Measurements from ENCODE around the gene RNF144B. TPM values are rescaled to one million over a fixed set of nuclear protein-coding genes. Genes with fewer than 3 reads are reported as not detected.
"Not testable (repeated sequence)": the region's sequence is repeated elsewhere in the genome, so short reads cannot be mapped to it uniquely, and the experiment has no call there.

RNF144B gene
- total RNA-seq, 2 experiments from 2014 or later = 2.1 to 2.3 TPM

- DNase-seq = no peak
- Mint-ChIP-seq H3K27ac (no peak overlapping the region), H3K9me3 (no peaks in the 10 kb centered on the region), H3K4me3 (no peak overlapping the region), H3K27me3 (no peaks in the 10 kb centered on the region), H3K4me1 (peaks cover 30% of the 10 kb centered on the region), H3K36me3 (peaks cover under 1% of the 10 kb centered on the region)
These were observed 2.3 kb downstream of the RNF144B start for GRCh38 chr6:18389479-18389878.

GRCh38 chr6:18390476-18390875, 3.3 kb downstream of the RNF144B start:
- Mint-ChIP-seq H3K36me3 (peaks cover 2% of the 10 kb centered on the region), H3K27ac (no peak overlapping the region), H3K9me3 (no peaks in the 10 kb centered on the region), H3K27me3 (no peaks in the 10 kb centered on the region), H3K4me3 (no peak overlapping the region), H3K4me1 (peaks cover 31% of the 10 kb centered on the region)
- DNase-seq = no peak

GRCh38 chr6:18391023-18391422, 3.9 kb downstream of the RNF144B start:
- Mint-ChIP-seq H3K4me1 (peaks cover 32% of the 10 kb centered on the region), H3K36me3 (peaks cover 2% of the 10 kb centered on the region), H3K27me3 (no peaks in the 10 kb centered on the region), H3K27ac (no peak overlapping the region), H3K4me3 (no peak overlapping the region), H3K9me3 (no peaks in the 10 kb centered on the region)
- no peak for DNase-seq

GRCh38 chr6:18392346-18392877, 5.3 kb downstream of the RNF144B start:
- DNase-seq = no peak
- Mint-ChIP-seq H3K4me1 (peaks cover 30% of the 10 kb centered on the region), H3K4me3 (no peak overlapping the region), H3K9me3 (no peaks in the 10 kb centered on the region), H3K36me3 (peaks cover 2% of the 10 kb centered on the region), H3K27ac (no peak overlapping the region), H3K27me3 (no peaks in the 10 kb centered on the region)

- no peak for DNase-seq
- H3K27ac Mint-ChIP-seq = no peak overlapping the region
- no peak overlapping the region for H3K4me3 Mint-ChIP-seq
- no peaks in the 10 kb centered on the region for H3K9me3 Mint-ChIP-seq
- peaks cover 2% of the 10 kb centered on the region for H3K36me3 Mint-ChIP-seq
- peaks cover 22% of the 10 kb centered on the region for H3K4me1 Mint-ChIP-seq
- H3K27me3 Mint-ChIP-seq = no peaks in the 10 kb centered on the region
These were observed 6.5 kb downstream of the RNF144B start for GRCh38 chr6:18393698-18394097.

GRCh38 chr6:18395177-18395855, 8.2 kb downstream of the RNF144B start:
- no peaks in the 10 kb centered on the region for H3K27me3 Mint-ChIP-seq
- H3K4me1 Mint-ChIP-seq = peaks cover 14% of the 10 kb centered on the region
- no peak overlapping the region for H3K27ac Mint-ChIP-seq
- no peak overlapping the region for H3K4me3 Mint-ChIP-seq
- peaks cover 4% of the 10 kb centered on the region for H3K36me3 Mint-ChIP-seq
- no peak for DNase-seq
- no peaks in the 10 kb centered on the region for H3K9me3 Mint-ChIP-seq

GRCh38 chr6:18395856-18396197, 8.7 kb downstream of the RNF144B start:
- Mint-ChIP-seq H3K27ac (no peak overlapping the region), H3K4me1 (peaks cover 14% of the 10 kb centered on the region), H3K27me3 (no peaks in the 10 kb centered on the region), H3K36me3 (peaks cover 8% of the 10 kb centered on the region), H3K9me3 (no peaks in the 10 kb centered on the region), H3K4me3 (no peak overlapping the region)
- DNase-seq = no peak

GRCh38 chr6:18397701-18398100, 10.6 kb downstream of the RNF144B start:
- no peaks in the 10 kb centered on the region for H3K27me3 Mint-ChIP-seq
- H3K27ac Mint-ChIP-seq = no peak overlapping the region
- peaks cover 26% of the 10 kb centered on the region for H3K4me1 Mint-ChIP-seq
- H3K9me3 Mint-ChIP-seq = no peaks in the 10 kb centered on the region
- H3K4me3 Mint-ChIP-seq = no peak overlapping the region
- DNase-seq = no peak
- H3K36me3 Mint-ChIP-seq = peaks cover 13% of the 10 kb centered on the region

- not testable (repeated sequence) for H3K9me3 Mint-ChIP-seq, H3K27ac Mint-ChIP-seq
These were observed 11.1 kb downstream of the RNF144B start for GRCh38 chr6:18398225-18398624.

GRCh38 chr6:18400831-18401446, 13.8 kb downstream of the RNF144B start:
- Mint-ChIP-seq H3K27ac (peak overlapping the region; percentile 55), H3K4me3 (no peak overlapping the region)

More at GRCh38 chr6:18398225-18398624, 11.1 kb downstream of the RNF144B start:
- Mint-ChIP-seq H3K4me1 (peaks cover 25% of the 10 kb centered on the region), H3K36me3 (peaks cover 16% of the 10 kb centered on the region)
- DNase-seq, H3K27me3 Mint-ChIP-seq, H3K4me3 Mint-ChIP-seq: not testable (repeated sequence)

GRCh38 chr6:18404965-18405364, 17.8 kb downstream of the RNF144B start:
- DNase-seq, H3K4me3 Mint-ChIP-seq, H3K27ac Mint-ChIP-seq, H3K27me3 Mint-ChIP-seq, H3K9me3 Mint-ChIP-seq: not testable (repeated sequence)
- H3K4me1 Mint-ChIP-seq = peaks cover 23% of the 10 kb centered on the region
- peaks cover 20% of the 10 kb centered on the region for H3K36me3 Mint-ChIP-seq

More at GRCh38 chr6:18400831-18401446, 13.8 kb downstream of the RNF144B start:
- Mint-ChIP-seq H3K4me1 (peaks cover 23% of the 10 kb centered on the region), H3K36me3 (peaks cover 16% of the 10 kb centered on the region), H3K9me3 (no peaks in the 10 kb centered on the region), H3K27me3 (no peaks in the 10 kb centered on the region)
- DNase-seq = no peak

GRCh38 chr6:18405477-18406293, 18.5 kb downstream of the RNF144B start:
- no peak for DNase-seq
- Mint-ChIP-seq H3K4me1 (peaks cover 25% of the 10 kb centered on the region), H3K36me3 (peaks cover 18% of the 10 kb centered on the region), H3K9me3 (no peaks in the 10 kb centered on the region), H3K27ac (no peak overlapping the region), H3K4me3 (no peak overlapping the region), H3K27me3 (no peaks in the 10 kb centered on the region)

- peaks cover 15% of the 10 kb centered on the region for H3K4me1 Mint-ChIP-seq
- no peak for DNase-seq
- H3K9me3 Mint-ChIP-seq = no peaks in the 10 kb centered on the region
- H3K27ac Mint-ChIP-seq = no peak overlapping the region
- peaks cover 12% of the 10 kb centered on the region for H3K36me3 Mint-ChIP-seq
- no peaks in the 10 kb centered on the region for H3K27me3 Mint-ChIP-seq
- no peak overlapping the region for H3K4me3 Mint-ChIP-seq
These were observed 20.0 kb downstream of the RNF144B start for GRCh38 chr6:18406955-18407749.

- not testable (repeated sequence) for H3K4me1 Mint-ChIP-seq, H3K36me3 Mint-ChIP-seq, H3K27me3 Mint-ChIP-seq, DNase-seq, H3K4me3 Mint-ChIP-seq, H3K9me3 Mint-ChIP-seq, H3K27ac Mint-ChIP-seq
These were observed 22.5 kb downstream of the RNF144B start for GRCh38 chr6:18409602-18410001.
